ENCODE data around the gene OVOL3.

The OVOL3 gene

GRCh38 chr19:36153126-36153525 lies 42.2 kb downstream of the OVOL3 start:
- H3K36me3 ChIP-seq (ENCODE audit: insufficient read depth, low read length) = peaks cover 28% of the 10 kb centered on the region
- H3K9ac ChIP-seq (ENCODE audit: low read depth, low read length) = no peak overlapping the region
- H3K9me3 ChIP-seq (ENCODE audit: insufficient read depth, low read length, severe bottlenecking) = no peaks in the 10 kb centered on the region
- H3K27me3 ChIP-seq (ENCODE audit: insufficient read depth, low read length, poor library complexity) = no peaks in the 10 kb centered on the region
- no peak overlapping the region for H3K4me2 ChIP-seq (ENCODE audit: insufficient read depth, low read length)
- no peaks in the 10 kb centered on the region for H4K20me1 ChIP-seq (ENCODE audit: insufficient read depth, low read length)
- no peak overlapping the region for H3K27ac ChIP-seq (ENCODE audit: low read length)
- H2AFZ ChIP-seq (ENCODE audit: low read depth, low read length) = no peak overlapping the region
- no peaks in the 10 kb centered on the region for H3K4me1 ChIP-seq (ENCODE audit: insufficient read depth, low read length)
- no peak for ATAC-seq (ENCODE audit: insufficient read depth, low read depth)
- DNase-seq = no peak
- TF ChIP-seq EZH2 (IDR thresholded peaks at IDR 0.05; ENCODE audit: borderline replicate concordance, low read depth, low read length, severe bottlenecking) (no peak), CTCF (IDR thresholded peaks at IDR 0.05; ENCODE audit: borderline replicate concordance, extremely low read depth, low read length, poor library complexity, severe bottlenecking) (no peak)
- no peak overlapping the region for H3K4me3 ChIP-seq (ENCODE audit: low read depth in 1 of 2, low read length in 2 of 2)
- no peaks in the 10 kb centered on the region for H3K79me2 ChIP-seq (ENCODE audit: insufficient read depth, low read length)

- Histone ChIP-seq H3K4me1 (ENCODE audit: insufficient read depth, low read length) (no peaks in the 10 kb centered on the region), H2AFZ (ENCODE audit: low read depth, low read length) (no peak overlapping the region), H3K9ac (ENCODE audit: low read depth, low read length) (no peak overlapping the region), H4K20me1 (ENCODE audit: insufficient read depth, low read length) (no peaks in the 10 kb centered on the region), H3K9me3 (ENCODE audit: insufficient read depth, low read length, severe bottlenecking) (no peaks in the 10 kb centered on the region), H3K36me3 (ENCODE audit: insufficient read depth, low read length) (no peaks in the 10 kb centered on the region; the same call in 1 of the 2 replicates), H3K27ac (ENCODE audit: low read length) (no peak overlapping the region), H3K79me2 (ENCODE audit: insufficient read depth, low read length) (no peaks in the 10 kb centered on the region), H3K4me3 (ENCODE audit: low read depth in 1 of 2, low read length in 2 of 2) (no peak overlapping the region), H3K4me2 (ENCODE audit: insufficient read depth, low read length) (no peak overlapping the region), H3K27me3 (ENCODE audit: insufficient read depth, low read length, poor library complexity) (no peaks in the 10 kb centered on the region)
- ATAC-seq (ENCODE audit: insufficient read depth, low read depth) = no peak
- DNase-seq = no peak
- no peak for TF ChIP-seq CTCF (IDR thresholded peaks at IDR 0.05; ENCODE audit: borderline replicate concordance, extremely low read depth, low read length, poor library complexity, severe bottlenecking)
- TF ChIP-seq EZH2 (IDR thresholded peaks at IDR 0.05; ENCODE audit: borderline replicate concordance, low read depth, low read length, severe bottlenecking) = no peak
Measured at GRCh38 chr19:36160821-36161596, 50.1 kb downstream of the OVOL3 start.

All from DND-41 (cell line).